GM11168 (cell line): Measurements from ENCODE around the gene PCDHA1.
"Not testable (repeated sequence)": the region's sequence is repeated elsewhere in the genome, so short reads cannot be mapped to it uniquely, and the experiment has no call there.

ENCODE experiments used
- in situ Hi-C: fragments of 300-500 bp; cut with MboI; formaldehyde crosslinking; loops from one replicate; pipeline ENCODE4 v1.12.0; 2022; ENCODE audit warnings: low sequenced_read_pairs; ENCODE audit not compliant: unreplicated experiment

PCDHA1 gene

GRCh38 chr5:140785905-140786686 lies at the start of gene PCDHA1:
TSS of gene PCDHA1 (plus strand) at chr5:140786140.
- in situ Hi-C loops: no loop called here

GRCh38 chr5:140737486-140737885 lies 48.5 kb upstream of the PCDHA1 start:
- in situ Hi-C loops: loop anchor here (10.0 kb wide), 1 partner anchor 657 kb away; the partner anchor contains the start of genes PCDHGA8 and PCDHGB5

- in situ Hi-C loops: no loop called here
Observed at GRCh38 chr5:140741967-140742366, 44.0 kb upstream of the PCDHA1 start.

- in situ Hi-C loops: no loop called here
Observed at GRCh38 chr5:140753561-140753960, 32.4 kb upstream of the PCDHA1 start.

GRCh38 chr5:140764177-140764973 lies 21.6 kb upstream of the PCDHA1 start:
- in situ Hi-C loops: no loop called here

GRCh38 chr5:140767444-140767843 lies 18.5 kb upstream of the PCDHA1 start:
- in situ Hi-C loops: no loop called here

GRCh38 chr5:140780512-140780911 lies 5.4 kb upstream of the PCDHA1 start:
- in situ Hi-C loops: no loop called here

- in situ Hi-C loops: not testable (repeated sequence)
Observed at GRCh38 chr5:140787422-140787821, 1.5 kb downstream of the PCDHA1 start.

- in situ Hi-C loops: not testable (repeated sequence)
Observed at GRCh38 chr5:140787849-140788504, 2.0 kb downstream of the PCDHA1 start.

GRCh38 chr5:140791089-140791488 lies 5.1 kb downstream of the PCDHA1 start:
- in situ Hi-C loops: no loop called here

- in situ Hi-C loops: no loop called here
Observed at GRCh38 chr5:140794595-140795258, 8.8 kb downstream of the PCDHA1 start, which contains the start of gene PCDHA2. TSS of gene PCDHA2 (plus strand) at chr5:140794852.

- in situ Hi-C loops: no loop called here
Observed at GRCh38 chr5:140795259-140795641, 9.3 kb downstream of the PCDHA1 start.

GRCh38 chr5:140796072-140796717 lies 10.3 kb downstream of the PCDHA1 start:
- in situ Hi-C loops: not testable (repeated sequence)

- in situ Hi-C loops: no loop called here
Observed at GRCh38 chr5:140796718-140797095, 10.8 kb downstream of the PCDHA1 start.

- in situ Hi-C loops: no loop called here
Observed at GRCh38 chr5:140800816-140801493, 15.0 kb downstream of the PCDHA1 start, which contains the start of gene PCDHA3. TSS of gene PCDHA3 (plus strand) at chr5:140801057.

- in situ Hi-C loops: no loop called here
Observed at GRCh38 chr5:140801494-140801841, 15.5 kb downstream of the PCDHA1 start.

GRCh38 chr5:140802381-140802780 lies 16.4 kb downstream of the PCDHA1 start:
- in situ Hi-C loops: not testable (repeated sequence)

- in situ Hi-C loops: no loop called here
Observed at GRCh38 chr5:140802781-140803271, 16.9 kb downstream of the PCDHA1 start.
